HG03457 (cell line): Measurements from ENCODE around the gene ARPC1B.

Source experiments
- ATAC-seq: cut with Tn5 transposase; IDR thresholded peaks from one replicate; pipeline ENCODE4 v1.9.1; 2021; ENCODE audit warnings: moderate number of reproducible peaks; ENCODE audit not compliant: unreplicated experiment

Gene ARPC1B

GRCh38 chr7:99440195-99440594 lies 65.7 kb downstream of the ARPC1B start:
- no peak for ATAC-seq
